H1 (cell line): ENCODE data around the gene RANGRF. TPM values are rescaled to one million over a fixed set of nuclear protein-coding genes. Genes with fewer than 3 reads are reported as not detected.

Experiments used
- CTCF ChIA-PET: fragments of 300-600 bp; sonication (Branson Sonifier 250); formaldehyde crosslinking; loops from one replicate; lab custom pipeline; 2021; ENCODE audit not compliant: partially characterized antibody; lab: Charles Lee
- POLR2A ChIA-PET: fragments of 300-600 bp; sonication (Branson Sonifier 250); formaldehyde crosslinking; loops from one replicate; lab custom pipeline; 2021; ENCODE audit warnings: inconsistent platforms; ENCODE audit not compliant: partially characterized antibody; lab: Charles Lee
- DNase-seq, 2 experiments: peaks; one replicate each; pipeline versions ENCODE4 v3.0.0 to v3.0.0-alpha.2; 2010 to 2022; ENCODE audit warnings: low spot score in 2 of 2, low read depth in 1 of 2, mixed read lengths in 1 of 2
- FAIRE-seq: peaks from 2 replicates; lab custom pipeline; 2011; peaks lifted over from hg19 to GRCh38; lab: Jason Lieb, UNC
- H2AFZ ChIP-seq: 2 replicates; pipeline ENCODE4 v1.8.1; 2012; ENCODE audit warnings: low read length, inconsistent platforms
- H2AK5ac ChIP-seq: 2 replicates; pipeline ENCODE4 v1.6.1; 2013; ENCODE audit warnings: low read depth, low read length
- H2BK120ac ChIP-seq: replicated peaks from 2 replicates; pipeline ENCODE3; 2013; ENCODE audit warnings: low read depth, low read length, inconsistent platforms
- H2BK12ac ChIP-seq: 2 replicates; pipeline ENCODE4 v1.6.1; 2013; ENCODE audit warnings: low read depth, low read length
- H2BK15ac ChIP-seq: 2 replicates; pipeline ENCODE4 v1.6.1; 2013; ENCODE audit warnings: low read length
- H2BK20ac ChIP-seq: 2 replicates; pipeline ENCODE4 v1.6.1; 2013; ENCODE audit warnings: low read length
- H2BK5ac ChIP-seq: 2 replicates; pipeline ENCODE4 v1.6.1; 2013; ENCODE audit warnings: low read depth, low read length
- H3K14ac ChIP-seq: 2 replicates; pipeline ENCODE4 v1.6.1; 2013; ENCODE audit warnings: inconsistent platforms; ENCODE audit not compliant: insufficient read length
- H3K18ac ChIP-seq: 2 replicates; pipeline ENCODE4 v1.6.1; 2013; ENCODE audit warnings: low read length; ENCODE audit errors: extremely low read depth
- H3K23ac ChIP-seq: 2 replicates; pipeline ENCODE4 v1.6.1; 2013; ENCODE audit warnings: inconsistent platforms; ENCODE audit not compliant: insufficient read length
- H3K23me2 ChIP-seq: 2 replicates; pipeline ENCODE4 v1.6.1; 2013; ENCODE audit warnings: low read depth, low read length
- H3K27ac ChIP-seq: 2 replicates; pipeline ENCODE4 v1.6.1; 2011; ENCODE audit warnings: low read depth, low read length, inconsistent platforms
- H3K27me3 ChIP-seq, 4 experiments: replicated peaks in 1 of 4; 1 replicate in 1 of 4; 2 replicates in 3 of 4; pipeline versions ENCODE4 v1.6.1 to v1.8.1; 2011 to 2013; ENCODE audit warnings: low read length in 3 of 4, mild to moderate bottlenecking in 3 of 4, inconsistent platforms in 2 of 4, mixed read lengths in 2 of 4, moderate library complexity in 1 of 4; ENCODE audit not compliant: control insufficient read depth in 3 of 4, insufficient read depth in 3 of 4; ENCODE audit errors: extremely low read depth in 1 of 4
- H3K36me3 ChIP-seq, 4 experiments: 2 replicates each; pipeline versions ENCODE4 v1.6.1 to v1.8.1; 2011 to 2013; ENCODE audit warnings: mild to moderate bottlenecking in 4 of 4, low read length in 3 of 4, moderate library complexity in 2 of 4, control low read depth in 1 of 4, inconsistent platforms in 1 of 4; ENCODE audit not compliant: insufficient read depth in 4 of 4, control insufficient read depth in 2 of 4
- H3K4ac ChIP-seq: replicated peaks from 2 replicates; pipeline ENCODE3; 2013; ENCODE audit warnings: low read length, low read depth, mixed read lengths, inconsistent platforms; ENCODE audit not compliant: insufficient read length
- H3K4me1 ChIP-seq, 4 experiments: replicated peaks in 1 of 4; 1 replicate in 1 of 4; 2 replicates in 3 of 4; pipeline versions ENCODE4 v1.6.1 to v1.8.1; 2011 to 2013; ENCODE audit warnings: low read length in 3 of 4, inconsistent platforms in 2 of 4, mixed read lengths in 1 of 4; ENCODE audit not compliant: insufficient read depth in 4 of 4, control insufficient read depth in 3 of 4
- H3K4me2 ChIP-seq, 2 experiments: 2 replicates each; pipeline versions ENCODE4 v1.6.1 to v1.8.1; 2011 to 2013; ENCODE audit warnings: low read depth in 2 of 2, low read length in 2 of 2, control low read depth in 1 of 2, inconsistent platforms in 1 of 2, mild to moderate bottlenecking in 1 of 2; ENCODE audit not compliant: insufficient read depth in 1 of 2
- H3K4me3 ChIP-seq, 4 experiments: fragments of 200-600, 300-600 bp in 1 of 4; sonication (generic), shearing (Covaris generic), sonication (Bioruptor Twin) in 1 of 4; 2 replicates each; pipeline versions ENCODE4 v1.5.1 to v1.8.1; 2011 to 2016; ENCODE audit warnings: low read length in 4 of 4, low read depth in 3 of 4, control low read depth in 2 of 4, inconsistent platforms in 2 of 4, mild to moderate bottlenecking in 2 of 4, mixed read lengths in 1 of 4, moderate library complexity in 1 of 4; ENCODE audit not compliant: insufficient read depth in 2 of 4; ENCODE audit errors: extremely low read depth in 1 of 4
- H3K56ac ChIP-seq: replicated peaks from 2 replicates; pipeline ENCODE3; 2013; ENCODE audit warnings: low read depth, mild to moderate bottlenecking, mixed read lengths, low read length, inconsistent platforms; ENCODE audit not compliant: insufficient read length
- H3K79me1 ChIP-seq: 2 replicates; pipeline ENCODE4 v1.6.1; 2013; ENCODE audit warnings: low read depth, low read length, control low read depth
- H3K79me2 ChIP-seq, 2 experiments: 2 replicates each; pipeline versions ENCODE4 v1.6.1 to v1.8.1; 2012 to 2013; ENCODE audit warnings: low read length in 2 of 2, mild to moderate bottlenecking in 2 of 2, inconsistent platforms in 1 of 2; ENCODE audit not compliant: insufficient read depth in 2 of 2, control insufficient read depth in 1 of 2
- H3K9ac ChIP-seq, 4 experiments: replicated peaks in 1 of 4; 1 replicate in 1 of 4; 2 replicates in 3 of 4; pipeline versions ENCODE4 v1.6.1 to v1.8.1; 2011 to 2013; ENCODE audit warnings: low read depth in 3 of 4, low read length in 3 of 4, control low read depth in 2 of 4, mild to moderate bottlenecking in 2 of 4, moderate library complexity in 2 of 4, inconsistent platforms in 1 of 4; ENCODE audit errors: extremely low read depth in 1 of 4
- H3K9me3 ChIP-seq, 2 experiments: 2 replicates each; pipeline versions ENCODE4 v1.6.1 to v1.8.1; 2012 to 2013; ENCODE audit warnings: mild to moderate bottlenecking in 2 of 2, moderate library complexity in 2 of 2, control low read depth in 1 of 2, inconsistent platforms in 1 of 2, low read depth in 1 of 2, low read length in 1 of 2, mixed read lengths in 1 of 2; ENCODE audit not compliant: insufficient read depth in 2 of 2
- H4K20me1 ChIP-seq, 2 experiments: replicated peaks in 1 of 2; 2 replicates each; pipeline versions ENCODE3 to v1.8.1; 2011 to 2013; ENCODE audit warnings: inconsistent platforms in 2 of 2, low read length in 2 of 2, mild to moderate bottlenecking in 1 of 2; ENCODE audit not compliant: insufficient read depth in 2 of 2, control insufficient read depth in 1 of 2
- H4K5ac ChIP-seq: 2 replicates; pipeline ENCODE4 v1.6.1; 2013; ENCODE audit warnings: low read length, low read depth, mixed read lengths, inconsistent platforms; ENCODE audit not compliant: insufficient read length
- H4K8ac ChIP-seq: 2 replicates; pipeline ENCODE4 v1.8.0; 2013; ENCODE audit warnings: mild to moderate bottlenecking, moderate library complexity, low read length, inconsistent platforms; ENCODE audit not compliant: insufficient read depth; ENCODE audit errors: extremely low read depth
- H4K91ac ChIP-seq: replicated peaks from 2 replicates; pipeline ENCODE3; 2013; ENCODE audit warnings: low read length, mixed read lengths, inconsistent platforms; ENCODE audit not compliant: insufficient read length
- CBX5 ChIP-seq: fragments of 300-800, 300-1000 bp; sonication (generic); IDR thresholded peaks from 2 replicates; pipeline ENCODE4 v1.7.1; 2016; ENCODE audit warnings: antibody characterized with exemption, low read length, low read depth
- GTF2F1 ChIP-seq: IDR thresholded peaks from 2 replicates; pipeline ENCODE4 v1.6.1; 2012; ENCODE audit warnings: low read depth, low read length, improper control_type of control experiment, borderline replicate concordance
- JUND ChIP-seq: IDR thresholded peaks from 2 replicates; pipeline ENCODE4 v1.6.1; 2011; ENCODE audit warnings: mild to moderate bottlenecking, improper control_type of control experiment, low read length
- POLR2A ChIP-seq, 2 experiments: IDR thresholded peaks; 1 replicate in 1 of 2; 2 replicates in 1 of 2; pipeline ENCODE4 v1.6.1; 2011; ENCODE audit warnings: low read depth in 2 of 2, low read length in 2 of 2, mild to moderate bottlenecking in 2 of 2; ENCODE audit errors: control extremely low read depth in 1 of 2
- SP2 ChIP-seq: IDR thresholded peaks from 2 replicates; pipeline ENCODE4 v1.6.1; 2012; ENCODE audit warnings: mild to moderate bottlenecking, low read length, inconsistent platforms
- SUZ12 ChIP-seq: fragments of 200-600 bp; sonication (generic); IDR thresholded peaks from 2 replicates; pipeline ENCODE4 v1.6.1; 2012; ENCODE audit warnings: mild to moderate bottlenecking, inconsistent platforms, low read length, moderate library complexity, mixed read lengths
- WGBS, 2 experiments: shearing (Covaris generic) in 1 of 2; methylation state at CpG; one replicate each; pipeline versions ENCODE4 v1.1.6 to v1.1.7; 2013 to 2015; ENCODE audit warnings: low lambda C conversion rate in 2 of 2, mixed read lengths in 2 of 2, inconsistent platforms in 1 of 2, low coverage in 1 of 2, missing lambda C conversion rate in 1 of 2; ENCODE audit not compliant: insufficient replicate concordance in 2 of 2, insufficient coverage in 1 of 2, insufficient read length in 1 of 2; ENCODE audit errors: extremely low coverage in 1 of 2, missing lambda C conversion rate in 1 of 2; 5-methylcytosine and 5-hydroxymethylcytosine counted together
- polyA plus RNA-seq, 7 experiments: library from polyadenylated mRNA; depleted of rRNA in 3 of 7; stranded (reverse) in 5 of 7; unstranded in 2 of 7; fragments of >200 nt in 5 of 7; fragments of 200-250 nt in 2 of 7; gene quantifications; 1 replicate in 5 of 7; 2 replicates in 1 of 7; 4 replicates in 1 of 7; pipeline versions ENCODE4 v1.2.1 to v1.2.3, GENCODE V29; 2011 to 2013; ENCODE audit warnings: missing spikeins in 2 of 7, mixed read lengths in 2 of 7
- total RNA-seq: library from RNA; stranded (reverse); fragmentation: NEBNext Ultra II Directional; extraction: Animal tissue kit (Norgen Biotek cat#: 25700); gene quantifications from 2 replicates; pipeline ENCODE4 v1.2.1, GENCODE V29; 2021
- TF ChIP-seq, protein P1 (sequence below): IDR thresholded peaks from 2 replicates; pipeline ENCODE4 v1.6.1; 2012; ENCODE audit warnings: low read length, inconsistent platforms

RANGRF gene
- total and polyA plus RNA-seq, 2 of the 8 experiments (the other 6 are each of a cell fraction or from before 2014, with no cell fraction given), result 36.9 to 49.6 TPM

DNA sequence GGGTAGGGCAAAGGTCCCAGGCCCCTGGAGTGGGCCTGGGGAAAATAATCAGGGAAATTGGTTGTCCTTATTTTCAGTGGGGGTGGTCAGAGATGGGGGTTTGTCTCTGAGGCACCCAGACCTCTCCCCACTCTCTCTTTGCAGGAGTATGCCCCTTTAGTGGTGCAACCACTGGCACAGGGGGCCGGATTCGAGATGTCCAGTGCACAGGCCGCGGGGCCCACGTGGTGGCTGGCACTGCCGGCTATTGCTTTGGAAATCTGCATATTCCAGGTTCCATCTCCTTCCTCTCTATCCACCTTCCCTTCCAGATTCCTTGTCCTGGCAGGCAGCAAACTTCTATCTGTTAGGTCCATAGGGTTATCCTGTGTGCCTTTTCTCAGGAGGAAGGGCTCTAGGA, 31.8 kb upstream of the RANGRF start:
- H2BK20ac ChIP-seq, result no peak overlapping the region
- no peak overlapping the region for H2BK120ac ChIP-seq
- ChIA-PET POLR2A (interaction anchor here (2.0 to 66.3 kb wide), 3 partner anchors 7 to 120 kb away, joined by 7 to 1521 read pairs (median 1521); partner anchors contain the start of genes CTC1, KRABD2, PFAS and RANGRF), CTCF (interaction anchor here (0.8 to 1.4 kb wide), 2 partner anchors 48 to 58 kb away, joined by 3 to 5 read pairs; no protein-coding TSS in a partner anchor)
- H3K4me2 ChIP-seq, result no peak overlapping the region
- no peaks in the 10 kb centered on the region for H3K9me3 ChIP-seq
- H4K8ac ChIP-seq, result no peak overlapping the region
- peaks cover 4 to 18% of the 10 kb centered on the region in 2 experiments for H3K79me2 ChIP-seq
- H3K79me1 ChIP-seq, result peaks cover 9% of the 10 kb centered on the region; the same call in 1 of the 2 replicates
- no peak overlapping the region for H4K5ac ChIP-seq
- no peak overlapping the region for H3K56ac ChIP-seq
- FAIRE-seq, result no peak
- TF ChIP-seq SP2 (no peak), CBX5 (no peak), POLR2A (IDR thresholded peaks at IDR 0.05; ENCODE audit: control extremely low read depth in 1 of 2, low read depth in 2 of 2, low read length in 2 of 2) (no peak), SUZ12 (no peak), JUND (no peak), GTF2F1 (no peak)
- TF ChIP-seq, protein P1, sequence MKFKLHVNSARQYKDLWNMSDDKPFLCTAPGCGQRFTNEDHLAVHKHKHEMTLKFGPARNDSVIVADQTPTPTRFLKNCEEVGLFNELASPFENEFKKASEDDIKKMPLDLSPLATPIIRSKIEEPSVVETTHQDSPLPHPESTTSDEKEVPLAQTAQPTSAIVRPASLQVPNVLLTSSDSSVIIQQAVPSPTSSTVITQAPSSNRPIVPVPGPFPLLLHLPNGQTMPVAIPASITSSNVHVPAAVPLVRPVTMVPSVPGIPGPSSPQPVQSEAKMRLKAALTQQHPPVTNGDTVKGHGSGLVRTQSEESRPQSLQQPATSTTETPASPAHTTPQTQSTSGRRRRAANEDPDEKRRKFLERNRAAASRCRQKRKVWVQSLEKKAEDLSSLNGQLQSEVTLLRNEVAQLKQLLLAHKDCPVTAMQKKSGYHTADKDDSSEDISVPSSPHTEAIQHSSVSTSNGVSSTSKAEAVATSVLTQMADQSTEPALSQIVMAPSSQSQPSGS, result no peak
- H3K23ac ChIP-seq, result no peak overlapping the region
- no peaks in the 10 kb centered on the region for H3K27me3 ChIP-seq
- H3K23me2 ChIP-seq, result no peaks in the 10 kb centered on the region
- H3K4me3 ChIP-seq, result no peak overlapping the region
- H3K4me1 ChIP-seq, result no peaks in the 10 kb centered on the region
- WGBS, 2 experiments, result 95% methylated on average over 6 of the region's 6 CpGs; no CpG with 5 or more reads in 1 of the 2 experiments
- no peak overlapping the region for H3K27ac ChIP-seq
- H2AK5ac ChIP-seq, result no peak overlapping the region
- H2AFZ ChIP-seq, result no peak overlapping the region
- H3K14ac ChIP-seq, result no peak overlapping the region
- peaks cover 30 to 76% (median 57%) of the 10 kb centered on the region in 4 experiments for H3K36me3 ChIP-seq
- no peak for DNase-seq
- no peak overlapping the region for H2BK15ac ChIP-seq
- H4K91ac ChIP-seq, result no peak overlapping the region
- peaks cover 0 to 5% of the 10 kb centered on the region in 2 experiments for H4K20me1 ChIP-seq
- no peak overlapping the region for H2BK5ac ChIP-seq
- no peak overlapping the region for H3K4ac ChIP-seq
- H3K9ac ChIP-seq, result no peak overlapping the region
- no peak overlapping the region for H2BK12ac ChIP-seq
- no peak overlapping the region for H3K18ac ChIP-seq
